Osteoblast (primary cell): ENCODE data around the gene ZCCHC4. TPM values are rescaled to one million over a fixed set of nuclear protein-coding genes. Genes with fewer than 3 reads are reported as not detected.
A peak's percentile ranks its signal among the peaks of the same experiment; 100 is the strongest.

Experiments used
- DNase-seq: peaks from one replicate; pipeline ENCODE4 v3.0.0; 2011; ENCODE audit warnings: low spot score, mixed read lengths; ENCODE audit not compliant: insufficient read length; ENCODE audit errors: missing footprints
- H2AFZ ChIP-seq: 2 replicates; pipeline ENCODE4 v1.6.0; 2011; ENCODE audit warnings: mild to moderate bottlenecking, low read length
- H3K27ac ChIP-seq: 2 replicates; pipeline ENCODE4 v1.5.1; 2011; ENCODE audit warnings: mild to moderate bottlenecking, low read depth, low read length, moderate library complexity
- H3K27me3 ChIP-seq: 2 replicates; pipeline ENCODE4 v1.6.0; 2012; ENCODE audit warnings: mild to moderate bottlenecking, control low read depth, inconsistent platforms, low read length, moderate library complexity; ENCODE audit not compliant: insufficient read depth
- H3K36me3 ChIP-seq: 2 replicates; pipeline ENCODE4 v1.5.1; 2011; ENCODE audit warnings: mild to moderate bottlenecking, low read length, control low read depth, moderate library complexity; ENCODE audit not compliant: insufficient read depth
- H3K4me1 ChIP-seq: 2 replicates; pipeline ENCODE4 v1.5.1; 2011; ENCODE audit warnings: mild to moderate bottlenecking, low read length, control low read depth, moderate library complexity; ENCODE audit not compliant: insufficient read depth
- H3K4me2 ChIP-seq: 2 replicates; pipeline ENCODE4 v1.6.0; 2011; ENCODE audit warnings: mild to moderate bottlenecking, low read length; ENCODE audit not compliant: insufficient read depth
- H3K4me3 ChIP-seq: fragments of 200-600 bp; sonication (generic); 3 replicates; pipeline ENCODE4 v1.5.1; 2012; ENCODE audit warnings: mild to moderate bottlenecking, low read length, inconsistent platforms; ENCODE audit not compliant: insufficient read depth
- H3K79me2 ChIP-seq: 2 replicates; pipeline ENCODE4 v1.6.0; 2012; ENCODE audit warnings: mild to moderate bottlenecking, low read length, control low read depth, inconsistent platforms; ENCODE audit not compliant: insufficient read depth
- H3K9me3 ChIP-seq: 2 replicates; pipeline ENCODE4 v1.5.1; 2011; ENCODE audit warnings: low read depth, low read length, control low read depth
- H4K20me1 ChIP-seq: 2 replicates; pipeline ENCODE4 v1.6.0; 2012; ENCODE audit warnings: mild to moderate bottlenecking, low read length, control low read depth; ENCODE audit not compliant: insufficient read depth
- total RNA-seq: library from RNA; depleted of rRNA; stranded (reverse); fragments of >200 nt; gene quantifications from 2 replicates; pipeline ENCODE4 v1.2.3, GENCODE V29; 2012
- TF ChIP-seq, protein P1 (sequence below): IDR thresholded peaks from 2 replicates; pipeline ENCODE4 v1.5.1; 2011; ENCODE audit warnings: mild to moderate bottlenecking, low read depth, low read length, moderate library complexity; ENCODE audit errors: extremely low read depth

Gene ZCCHC4
- total RNA-seq, 1 donor = 13.4 TPM

DNA sequence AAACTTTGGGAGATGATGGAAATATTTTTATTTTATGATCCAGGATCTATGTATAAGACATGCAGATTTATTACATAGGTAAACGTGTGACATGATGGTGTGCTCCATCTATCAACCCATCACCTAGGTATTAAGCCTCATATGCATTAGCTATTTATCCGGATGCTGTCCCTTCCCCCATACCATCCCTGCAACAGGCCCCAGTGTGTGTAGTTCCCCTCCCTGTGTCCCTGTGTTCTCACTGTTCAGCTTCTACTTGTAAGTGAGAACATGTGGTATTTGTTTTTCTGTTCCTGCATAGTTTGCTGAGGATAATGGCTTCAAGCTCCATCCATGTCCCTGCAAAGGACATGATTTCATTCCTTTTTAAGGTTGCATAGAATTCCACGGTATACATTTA lies 28.1 kb upstream of the ZCCHC4 start:
- no peaks in the 10 kb centered on the region for H3K27me3 ChIP-seq
- no peak overlapping the region for H3K27ac ChIP-seq
- peaks cover 3% of the 10 kb centered on the region for H3K36me3 ChIP-seq
- DNase-seq = no peak
- no peaks in the 10 kb centered on the region for H3K79me2 ChIP-seq
- H3K4me3 ChIP-seq = no peak overlapping the region
- no peak overlapping the region for H2AFZ ChIP-seq
- no peaks in the 10 kb centered on the region for H3K4me1 ChIP-seq
- no peak overlapping the region for H3K4me2 ChIP-seq
- H3K9me3 ChIP-seq = no peaks in the 10 kb centered on the region
- H4K20me1 ChIP-seq = no peaks in the 10 kb centered on the region
- TF ChIP-seq, protein P1, sequence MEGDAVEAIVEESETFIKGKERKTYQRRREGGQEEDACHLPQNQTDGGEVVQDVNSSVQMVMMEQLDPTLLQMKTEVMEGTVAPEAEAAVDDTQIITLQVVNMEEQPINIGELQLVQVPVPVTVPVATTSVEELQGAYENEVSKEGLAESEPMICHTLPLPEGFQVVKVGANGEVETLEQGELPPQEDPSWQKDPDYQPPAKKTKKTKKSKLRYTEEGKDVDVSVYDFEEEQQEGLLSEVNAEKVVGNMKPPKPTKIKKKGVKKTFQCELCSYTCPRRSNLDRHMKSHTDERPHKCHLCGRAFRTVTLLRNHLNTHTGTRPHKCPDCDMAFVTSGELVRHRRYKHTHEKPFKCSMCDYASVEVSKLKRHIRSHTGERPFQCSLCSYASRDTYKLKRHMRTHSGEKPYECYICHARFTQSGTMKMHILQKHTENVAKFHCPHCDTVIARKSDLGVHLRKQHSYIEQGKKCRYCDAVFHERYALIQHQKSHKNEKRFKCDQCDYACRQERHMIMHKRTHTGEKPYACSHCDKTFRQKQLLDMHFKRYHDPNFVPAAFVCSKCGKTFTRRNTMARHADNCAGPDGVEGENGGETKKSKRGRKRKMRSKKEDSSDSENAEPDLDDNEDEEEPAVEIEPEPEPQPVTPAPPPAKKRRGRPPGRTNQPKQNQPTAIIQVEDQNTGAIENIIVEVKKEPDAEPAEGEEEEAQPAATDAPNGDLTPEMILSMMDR = no peak

DNA sequence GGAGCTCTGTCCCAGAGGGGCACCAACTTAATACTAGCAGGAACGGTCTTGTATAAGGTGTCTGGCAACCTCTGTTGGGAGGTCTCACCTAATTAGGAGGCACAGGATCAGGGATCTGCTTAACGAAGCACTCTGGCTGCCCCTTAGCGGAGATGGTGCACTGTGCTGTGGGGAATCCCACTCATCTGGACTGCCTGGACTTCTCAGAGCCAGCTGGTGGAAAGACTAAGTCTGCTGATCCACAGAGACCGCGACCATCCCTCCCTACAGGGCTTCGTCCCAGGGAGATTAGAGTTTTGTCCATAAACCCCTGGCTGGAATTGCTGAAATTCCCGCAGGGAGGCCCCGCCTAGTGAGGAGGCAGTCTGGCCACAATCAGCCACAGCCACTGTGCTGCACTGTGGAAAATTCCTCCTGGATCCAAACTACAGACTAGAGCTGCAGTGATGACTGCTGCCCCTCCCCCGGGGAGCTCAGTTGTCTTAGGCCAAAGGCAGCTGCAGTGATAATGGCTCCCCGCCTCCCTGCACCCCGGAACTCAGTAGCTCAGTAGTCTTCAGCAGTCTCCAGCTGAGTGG lies 22.0 kb upstream of the ZCCHC4 start:
- TF ChIP-seq, protein P1 = no peak
- no peaks in the 10 kb centered on the region for H3K79me2 ChIP-seq
- no peaks in the 10 kb centered on the region for H3K9me3 ChIP-seq
- H4K20me1 ChIP-seq = no peaks in the 10 kb centered on the region
- H3K4me2 ChIP-seq = no peak overlapping the region
- no peak overlapping the region for H3K4me3 ChIP-seq
- H3K27ac ChIP-seq = no peak overlapping the region
- no peaks in the 10 kb centered on the region for H3K36me3 ChIP-seq
- DNase-seq = no peak
- no peak overlapping the region for H2AFZ ChIP-seq
- no peaks in the 10 kb centered on the region for H3K4me1 ChIP-seq
- H3K27me3 ChIP-seq = no peaks in the 10 kb centered on the region

DNA sequence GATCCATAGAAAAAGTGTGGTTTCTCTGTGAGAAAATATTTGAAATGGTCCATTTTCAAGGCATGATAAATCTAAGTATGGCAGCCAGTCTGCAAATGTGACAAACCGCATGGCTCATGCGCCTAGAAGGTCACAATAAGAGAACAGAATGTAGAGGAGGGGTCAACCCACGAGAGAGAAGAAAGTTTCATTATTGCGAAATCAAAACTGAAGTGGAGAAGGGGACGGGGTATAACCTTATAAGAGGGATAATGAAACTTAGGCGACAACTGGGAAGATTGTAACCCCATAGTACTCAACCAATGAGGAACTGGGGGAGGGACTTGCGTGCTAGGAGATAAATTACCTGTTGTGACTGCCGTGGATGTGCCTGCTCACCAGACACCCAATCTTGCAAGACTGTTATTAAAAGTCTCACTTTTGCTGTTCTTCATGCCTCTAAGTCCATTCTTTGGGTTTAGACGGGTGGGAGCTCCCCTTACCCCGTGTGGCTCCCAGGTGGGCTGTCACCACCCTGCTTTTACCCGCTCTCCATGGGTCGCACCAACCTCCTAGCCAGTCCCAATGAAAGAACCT lies 21.3 kb upstream of the ZCCHC4 start:
- Histone ChIP-seq H3K4me2 (no peak overlapping the region), H3K79me2 (no peaks in the 10 kb centered on the region), H3K36me3 (no peaks in the 10 kb centered on the region), H4K20me1 (no peaks in the 10 kb centered on the region), H3K9me3 (no peaks in the 10 kb centered on the region), H3K4me1 (no peaks in the 10 kb centered on the region), H3K4me3 (no peak overlapping the region), H2AFZ (no peak overlapping the region), H3K27me3 (no peaks in the 10 kb centered on the region), H3K27ac (no peak overlapping the region)
- no peak for DNase-seq
- TF ChIP-seq, protein P1 = no peak

DNA sequence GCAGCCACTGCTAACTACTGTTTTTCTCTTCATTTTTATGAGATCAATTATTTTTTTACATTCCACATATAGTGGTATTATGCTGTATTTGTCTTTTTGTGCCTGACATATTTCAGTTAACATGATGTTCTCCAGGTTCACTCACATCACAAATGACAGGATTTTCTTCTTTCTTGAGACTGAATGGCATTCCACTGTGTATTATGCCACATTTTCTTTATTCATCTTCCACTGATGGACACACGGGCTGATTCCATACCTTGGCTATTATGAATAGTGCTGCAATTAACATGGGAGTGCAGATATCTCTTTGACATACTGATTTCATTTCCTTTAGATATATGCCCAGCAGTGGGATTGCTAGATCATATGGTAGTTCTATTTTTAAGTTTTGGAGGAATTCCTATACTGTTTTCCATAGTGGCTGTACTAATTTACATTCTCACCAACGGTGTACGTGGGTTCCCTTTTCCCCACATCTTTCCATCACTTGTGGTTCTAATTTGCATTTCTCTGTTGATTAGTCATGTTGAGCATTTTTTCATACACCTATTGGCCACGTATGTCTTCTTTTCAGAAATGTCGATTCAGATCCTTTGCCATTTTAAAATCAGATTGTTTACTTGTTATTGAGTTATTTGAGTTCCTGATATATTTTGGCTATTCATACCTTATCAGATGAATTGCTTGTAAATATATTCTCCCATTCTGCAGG lies 14.9 kb upstream of the ZCCHC4 start:
- Histone ChIP-seq H3K4me1 (no peaks in the 10 kb centered on the region), H3K79me2 (no peaks in the 10 kb centered on the region), H3K9me3 (no peaks in the 10 kb centered on the region), H3K4me3 (no peak overlapping the region), H2AFZ (no peak overlapping the region), H3K4me2 (no peak overlapping the region), H3K36me3 (no peaks in the 10 kb centered on the region), H3K27ac (no peak overlapping the region), H4K20me1 (no peaks in the 10 kb centered on the region), H3K27me3 (peaks cover 14% of the 10 kb centered on the region)
- TF ChIP-seq, protein P1 = no peak
- DNase-seq = peak; percentile 25
